ENCODE measurements around the gene BCCIP.

Gene BCCIP

GRCh38 chr10:125797994-125798662, 25.2 kb upstream of the BCCIP start:
- DNase-seq (ENCODE audit: low spot score): no peak

DNA sequence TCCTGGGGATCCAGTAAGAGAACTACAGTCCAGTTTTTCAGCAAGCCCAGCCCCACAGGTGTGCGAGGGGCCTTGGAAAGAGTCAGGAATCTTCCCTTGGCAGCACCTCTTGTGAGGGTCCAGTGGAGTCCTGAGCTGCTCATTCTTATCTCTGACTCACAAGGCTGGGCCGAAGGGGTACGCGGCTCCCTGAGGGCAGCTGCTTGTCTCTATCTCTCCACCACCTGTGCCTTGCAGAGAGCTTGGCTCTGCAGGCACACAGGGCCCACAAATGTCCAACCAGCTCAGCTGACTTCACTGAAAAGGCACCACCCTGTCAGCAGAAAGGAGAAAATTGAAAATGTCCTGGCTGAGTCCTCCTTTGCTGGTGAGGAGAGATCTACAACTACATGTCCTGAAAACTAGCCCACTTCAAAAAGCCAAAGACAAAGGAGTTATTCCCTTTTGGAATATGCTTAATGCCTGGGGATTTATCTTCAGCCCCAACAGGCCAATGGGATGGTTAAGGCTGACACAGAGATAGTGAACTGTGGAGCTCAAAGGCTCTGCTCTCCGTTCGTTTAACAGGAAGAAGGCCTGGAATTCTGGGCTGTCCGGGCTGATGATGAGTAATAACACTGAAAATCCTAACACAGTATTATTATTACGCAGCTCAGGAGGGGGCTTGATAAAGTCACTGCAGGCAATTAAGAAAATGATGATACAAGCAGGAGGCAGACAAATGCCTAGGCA, 23.7 kb upstream of the BCCIP start:
- DNase-seq (ENCODE audit: low spot score): no peak

DNA sequence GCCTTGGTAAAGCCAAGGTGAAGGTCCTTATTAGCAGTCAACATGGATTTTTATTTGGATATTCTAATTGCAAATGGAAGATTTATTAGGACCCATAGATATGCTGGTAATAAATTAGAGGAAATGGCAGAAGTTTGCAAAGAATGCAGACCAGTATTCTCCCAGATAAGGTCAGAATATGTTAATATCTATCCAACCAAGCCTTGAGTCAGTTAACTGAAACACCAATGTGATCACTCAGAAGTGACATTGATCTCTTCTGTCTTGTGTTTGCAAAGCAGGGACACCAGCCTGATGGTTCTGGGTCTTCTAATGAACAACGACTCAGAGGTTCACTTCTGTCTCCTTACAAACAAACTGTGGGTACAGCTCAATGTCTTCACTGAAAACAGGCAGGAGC, 21.8 kb upstream of the BCCIP start:
- DNase-seq (ENCODE audit: low spot score): no peak

GRCh38 chr10:125802131-125802530, 21.2 kb upstream of the BCCIP start:
- DNase-seq (ENCODE audit: low spot score): no peak

GRCh38 chr10:125802739-125803138, 20.6 kb upstream of the BCCIP start:
- DNase-seq (ENCODE audit: low spot score): no peak

- no peak for DNase-seq (ENCODE audit: low spot score)
Measured at GRCh38 chr10:125808047-125808446, 15.3 kb upstream of the BCCIP start.

DNA sequence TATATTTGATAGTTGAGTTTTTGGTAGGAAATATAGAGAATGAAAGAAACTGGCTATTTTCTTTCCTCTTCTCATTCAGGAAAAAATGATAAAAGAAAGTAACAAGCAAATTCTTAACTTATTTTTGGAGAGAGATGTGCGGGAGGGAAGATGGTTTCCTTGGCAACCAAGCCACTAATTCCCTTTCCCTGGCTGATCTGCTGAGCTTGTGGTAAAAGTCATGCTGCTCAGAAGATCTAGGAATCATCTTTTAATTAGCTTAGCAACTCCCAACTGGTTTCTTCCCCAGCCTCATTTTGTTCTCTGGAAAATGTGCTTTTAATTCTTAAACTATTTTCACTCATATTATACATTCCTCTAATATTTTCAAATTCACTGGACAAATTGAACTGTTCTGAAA, 12.1 kb upstream of the BCCIP start:
- no peak for DNase-seq (ENCODE audit: low spot score)

- no peak for DNase-seq (ENCODE audit: low spot score)
Measured at GRCh38 chr10:125812128-125812750, 11.1 kb upstream of the BCCIP start.

- no peak for DNase-seq (ENCODE audit: low spot score)
Measured at GRCh38 chr10:125815764-125816163, 7.6 kb upstream of the BCCIP start.

DNA sequence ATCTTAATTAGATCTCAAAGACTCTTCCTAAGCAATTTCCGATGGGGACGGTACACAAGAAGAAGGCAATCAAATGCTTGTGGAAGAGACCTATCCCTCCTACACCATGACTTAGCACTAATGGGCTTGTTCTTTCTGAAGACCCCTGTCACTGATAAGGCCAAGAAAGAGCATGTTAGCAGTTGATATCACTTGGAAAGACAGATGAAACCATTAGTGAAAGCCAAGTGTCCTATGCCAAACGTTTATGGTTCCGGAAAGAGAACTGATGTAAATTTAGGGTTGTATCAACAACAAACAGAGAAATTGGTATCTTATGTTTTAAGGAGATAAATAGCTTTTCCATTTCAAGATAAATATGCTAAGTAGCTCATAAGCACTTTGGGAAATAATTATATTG, 6.8 kb upstream of the BCCIP start:
- no peak for DNase-seq (ENCODE audit: low spot score)

- no peak for DNase-seq (ENCODE audit: low spot score)
Measured at GRCh38 chr10:125817337-125817946, 5.9 kb upstream of the BCCIP start.

- no peak for DNase-seq (ENCODE audit: low spot score)
Measured at GRCh38 chr10:125820701-125821100, 2.6 kb upstream of the BCCIP start.

- DNase-seq (ENCODE audit: low spot score): no peak
Measured at GRCh38 chr10:125823663-125824251, 411 bp downstream of the BCCIP start.

- DNase-seq (ENCODE audit: low spot score): no peak
Measured at GRCh38 chr10:125824736-125825135, 1.4 kb downstream of the BCCIP start.

DNA sequence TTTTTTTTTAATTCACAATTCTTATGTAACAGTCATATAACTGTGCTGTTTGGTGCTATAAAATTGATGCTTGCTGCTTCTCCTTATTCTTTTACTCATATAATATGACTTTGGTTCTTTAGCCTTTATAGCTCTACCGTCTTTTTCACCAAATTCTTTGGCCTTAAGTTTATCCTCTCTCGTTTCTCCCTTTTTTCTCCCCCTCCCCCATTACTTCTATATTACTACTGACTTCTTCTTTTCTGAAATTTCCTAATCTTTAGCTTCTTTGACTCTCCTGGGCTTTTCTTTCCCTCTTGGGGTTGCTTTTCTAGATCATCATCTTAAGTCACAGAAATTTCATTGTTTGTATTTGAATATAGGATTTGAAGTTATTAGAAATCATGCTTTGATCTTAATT, 3.8 kb downstream of the BCCIP start:
- DNase-seq (ENCODE audit: low spot score): no peak

DNA sequence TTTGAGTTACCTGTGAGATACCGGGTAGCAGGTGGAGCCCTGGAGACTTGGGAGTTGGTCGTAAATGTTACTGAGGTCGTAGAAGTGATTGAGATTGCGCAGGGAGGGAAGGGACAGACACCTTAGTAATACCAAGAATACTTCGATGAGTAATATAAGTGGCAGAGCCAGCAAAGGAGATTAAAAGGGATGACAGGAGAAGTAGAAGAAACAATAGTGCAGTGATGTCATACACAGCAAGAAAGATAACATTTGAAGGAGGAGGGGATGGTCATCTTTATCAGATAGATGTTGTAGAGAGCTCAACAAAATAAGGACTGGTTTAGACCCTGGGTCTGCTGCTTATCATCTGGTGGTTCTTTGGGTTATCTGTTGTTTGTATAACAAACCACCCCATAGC, 5.0 kb downstream of the BCCIP start:
- DNase-seq (ENCODE audit: low spot score): no peak

DNA sequence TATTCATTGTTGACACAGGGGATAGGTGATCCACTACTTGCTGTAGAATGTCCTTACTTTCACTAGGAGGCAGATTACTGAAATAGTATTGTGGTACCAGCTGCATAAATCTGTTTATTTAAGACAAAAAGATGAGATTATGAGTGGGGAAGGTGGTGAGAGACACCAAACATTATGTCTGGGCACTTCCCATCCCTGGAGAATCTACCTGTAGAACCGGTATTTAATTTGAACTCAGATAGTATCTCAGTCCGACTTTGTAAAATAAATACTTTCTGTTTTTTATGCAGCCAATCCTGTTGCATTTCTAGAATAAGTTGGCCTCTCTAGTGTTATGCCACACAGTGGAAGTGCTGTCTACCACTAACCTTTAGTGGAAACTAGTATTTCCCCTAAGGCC, 13.4 kb downstream of the BCCIP start:
- DNase-seq (ENCODE audit: low spot score): no peak

GRCh38 chr10:125838802-125839575, 15.6 kb downstream of the BCCIP start:
- no peak for DNase-seq (ENCODE audit: low spot score)

DNA sequence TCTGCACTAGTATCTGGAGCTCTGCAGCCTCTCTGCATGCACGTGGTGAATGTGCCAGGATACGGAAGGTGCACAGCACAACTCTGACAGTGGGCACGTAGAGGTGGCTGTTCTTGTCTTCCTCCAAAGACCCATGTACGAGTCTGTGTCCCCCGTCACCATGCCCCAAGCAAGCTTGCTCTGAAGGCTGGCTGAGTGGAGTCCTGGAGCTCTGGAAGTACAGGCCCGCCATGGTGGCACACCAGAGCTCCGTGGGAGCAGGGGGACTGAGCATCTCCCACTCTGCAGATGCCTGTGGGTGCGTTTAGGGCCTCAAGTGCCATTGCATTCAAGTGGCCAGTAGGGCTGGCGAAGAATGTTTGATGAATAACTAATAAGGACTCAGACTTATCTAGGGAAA, 17.1 kb downstream of the BCCIP start:
- no peak for DNase-seq (ENCODE audit: low spot score)

DNA sequence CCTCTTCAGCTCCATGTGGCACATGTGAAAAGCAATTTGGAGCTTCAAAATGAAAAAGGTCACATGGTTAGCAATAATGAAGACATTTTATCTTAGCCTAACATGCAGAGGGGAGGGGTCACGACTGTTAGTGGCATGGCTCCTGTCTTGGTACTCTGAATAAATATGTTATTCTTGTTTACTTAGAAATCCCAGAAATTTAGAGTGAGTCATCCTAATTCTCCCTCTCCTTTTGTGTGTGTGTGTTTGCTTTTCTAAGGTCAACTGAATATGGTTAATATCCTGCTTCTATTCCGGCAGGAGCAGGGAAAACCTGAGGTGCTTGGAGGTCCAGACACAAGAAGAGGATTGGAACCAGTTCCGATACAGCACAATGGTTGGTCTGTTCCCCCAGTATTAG, 17.6 kb downstream of the BCCIP start:
- no peak for DNase-seq (ENCODE audit: low spot score)

- DNase-seq (ENCODE audit: low spot score): no peak
Measured at GRCh38 chr10:125843603-125844329, 20.4 kb downstream of the BCCIP start.
